Endothelial cell of umbilical vein (primary cell): ENCODE measurements around the gene FAM210A. TPM values are rescaled to one million over a fixed set of nuclear protein-coding genes. Genes with fewer than 3 reads are reported as not detected.

Experiments used
- BruUV-seq: library from RNA; stranded (reverse); fragments of 400-500 nt; replicated peaks from 2 replicates; lab custom pipeline; 2021; lab: Mats Ljungman, UMichigan
- CTCF ChIA-PET: fragments of 300-600, 350-600 bp; sonication (Branson Sonifier 250); formaldehyde crosslinking; loops from one replicate; lab custom pipeline; 2021; ENCODE audit warnings: antibody characterized with exemption, inconsistent platforms; lab: Charles Lee
- POLR2A ChIA-PET: fragments of 300-600, 350-600 bp; sonication (Branson Sonifier 250); formaldehyde crosslinking; loops from one replicate; lab custom pipeline; 2021; ENCODE audit warnings: antibody characterized with exemption, inconsistent platforms; lab: Charles Lee
- DNase-seq: peaks from one replicate; pipeline ENCODE4 v3.0.0-alpha.2; 2011; ENCODE audit warnings: low read depth, low spot score
- FAIRE-seq: peaks from 2 replicates; lab custom pipeline; 2011; peaks lifted over from hg19 to GRCh38; lab: Jason Lieb, UNC
- H2AFZ ChIP-seq: 2 replicates; pipeline ENCODE4 v1.6.0; 2012; ENCODE audit warnings: low read depth, low read length, control low read depth, inconsistent platforms
- H3K27ac ChIP-seq: 2 replicates; pipeline ENCODE4 v1.5.1; 2011; ENCODE audit warnings: low read depth, mild to moderate bottlenecking, control low read depth, low read length, moderate library complexity; ENCODE audit not compliant: insufficient read depth
- H3K27me3 ChIP-seq, 2 experiments: 2 replicates each; pipeline versions ENCODE4 v1.6.0 to v1.6.1; 2011; ENCODE audit warnings: low read length in 2 of 2, mixed read lengths in 1 of 2; ENCODE audit not compliant: control insufficient read depth in 2 of 2, insufficient read depth in 2 of 2
- H3K36me3 ChIP-seq, 2 experiments: 2 replicates in 1 of 2; 3 replicates in 1 of 2; pipeline ENCODE4 v1.5.1; 2011; ENCODE audit warnings: low read length in 2 of 2, mild to moderate bottlenecking in 1 of 2, moderate library complexity in 1 of 2; ENCODE audit not compliant: control insufficient read depth in 2 of 2, insufficient read depth in 2 of 2; ENCODE audit errors: extremely low read depth in 1 of 2
- H3K4me1 ChIP-seq: 3 replicates; pipeline ENCODE4 v1.5.1; 2011; ENCODE audit warnings: mild to moderate bottlenecking, low read length; ENCODE audit not compliant: control insufficient read depth, insufficient read depth; ENCODE audit errors: extremely low read depth
- H3K4me2 ChIP-seq: 2 replicates; pipeline ENCODE4 v1.6.1; 2011; ENCODE audit warnings: low read length, control low read depth, mixed read lengths; ENCODE audit not compliant: insufficient read depth
- H3K4me3 ChIP-seq, 3 experiments: fragments of 200-600 bp in 1 of 3; sonication (generic), shearing (Covaris generic) in 1 of 3; replicated peaks in 1 of 3; 2 replicates each; pipeline ENCODE4 v1.5.1; 2011 to 2016; ENCODE audit warnings: control low read depth in 3 of 3, low read length in 3 of 3, mild to moderate bottlenecking in 2 of 3, inconsistent platforms in 1 of 3, low read depth in 1 of 3, moderate library complexity in 1 of 3; ENCODE audit not compliant: insufficient read depth in 1 of 3
- H3K79me2 ChIP-seq: 2 replicates; pipeline ENCODE4 v1.6.0; 2012; ENCODE audit warnings: low read length, inconsistent platforms; ENCODE audit not compliant: control insufficient read depth, insufficient read depth
- H3K9ac ChIP-seq: replicated peaks from 2 replicates; pipeline ENCODE3; 2011; ENCODE audit warnings: low read length, control low read depth; ENCODE audit not compliant: insufficient read depth; ENCODE audit errors: extremely low read depth
- H3K9me1 ChIP-seq: replicated peaks from 3 replicates; pipeline ENCODE4 v1.6.0; 2011; ENCODE audit warnings: mild to moderate bottlenecking, low read length; ENCODE audit not compliant: control insufficient read depth, insufficient read depth; ENCODE audit errors: extremely low read depth
- H3K9me3 ChIP-seq: replicated peaks from 2 replicates; pipeline ENCODE4 v1.5.1; 2012; ENCODE audit warnings: low read length, inconsistent platforms; ENCODE audit not compliant: control insufficient read depth, insufficient read depth
- H4K20me1 ChIP-seq: replicated peaks from 2 replicates; pipeline ENCODE3; 2011; ENCODE audit warnings: mild to moderate bottlenecking, low read length; ENCODE audit not compliant: control insufficient read depth, insufficient read depth; ENCODE audit errors: extremely low read depth
- EZH2 ChIP-seq: IDR thresholded peaks from 2 replicates; pipeline ENCODE4 v1.6.1; 2012; ENCODE audit warnings: borderline replicate concordance, low read depth, mild to moderate bottlenecking, moderate library complexity, low read length, inconsistent platforms; ENCODE audit not compliant: severe bottlenecking
- FOS ChIP-seq: IDR thresholded peaks from 2 replicates; pipeline ENCODE4 v1.6.1; 2011; ENCODE audit warnings: mild to moderate bottlenecking, low read length, moderate library complexity, borderline replicate concordance; ENCODE audit not compliant: insufficient read depth
- GATA2 ChIP-seq: IDR thresholded peaks from 2 replicates; pipeline ENCODE4 v1.7.0; 2011; ENCODE audit warnings: low read depth, mild to moderate bottlenecking, moderate library complexity, mixed read lengths, low read length; ENCODE audit not compliant: insufficient read length, insufficient read depth
- JUN ChIP-seq: IDR thresholded peaks from 2 replicates; pipeline ENCODE4 v1.6.1; 2011; ENCODE audit warnings: borderline replicate concordance, low read depth; ENCODE audit not compliant: insufficient read length, insufficient read depth
- MYC ChIP-seq: IDR thresholded peaks from one replicate; pipeline ENCODE4 v1.6.1; 2011; ENCODE audit warnings: mild to moderate bottlenecking, low read depth, low read length
- POLR2A ChIP-seq: IDR thresholded peaks from 2 replicates; pipeline ENCODE4 v1.6.1; 2012; ENCODE audit warnings: low read depth, mild to moderate bottlenecking, control low read depth, low read length
- POLR2AphosphoS5 ChIP-seq: IDR thresholded peaks from 2 replicates; pipeline ENCODE4 v1.6.1; 2012; ENCODE audit warnings: low read depth, mild to moderate bottlenecking, control low read depth, low read length, moderate library complexity; ENCODE audit not compliant: insufficient read depth
- dilution Hi-C: fragments of 300-500 bp; cut with MboI; formaldehyde crosslinking; loops from one replicate; pipeline ENCODE4 v1.15.0; 2019; ENCODE audit warnings: low sequenced_read_pairs; ENCODE audit not compliant: extremely low pct_ligation_motif_present
- intact Hi-C: fragments of 100-400 bp; cut with micrococcal nuclease; formaldehyde crosslinking; loops from one replicate; pipeline ENCODE4 v1.10.0; 2022
- polyA plus RNA-seq, 4 experiments: library from polyadenylated mRNA; depleted of rRNA in 3 of 4; stranded (reverse) in 3 of 4; unstranded in 1 of 4; fragments of >200 nt; gene quantifications; 2 replicates each; pipeline versions ENCODE4 v1.2.1 to v1.2.3, GENCODE V29; 2011 to 2012; ENCODE audit warnings: missing spikeins in 1 of 4
- total RNA-seq: library from RNA; stranded (reverse); gene quantifications from 2 replicates; pipeline ENCODE4 v1.2.3, GENCODE V29; 2021
- TF ChIP-seq, protein P1 (sequence below): IDR thresholded peaks from 2 replicates; pipeline ENCODE4 v1.6.1; 2011; ENCODE audit not compliant: insufficient read depth, insufficient read length
- TF ChIP-seq, protein P2 (sequence below), 2 donors: IDR thresholded peaks; 1 replicate in 1 of 2; 2 replicates in 1 of 2; pipeline ENCODE4 v1.5.1; 2011; ENCODE audit warnings: low read length in 2 of 2, mild to moderate bottlenecking in 2 of 2, moderate library complexity in 2 of 2, control low read depth in 1 of 2, inconsistent platforms in 1 of 2, low read depth in 1 of 2; ENCODE audit not compliant: insufficient read depth in 1 of 2; ENCODE audit errors: extremely low read depth in 1 of 2

FAM210A gene
- total and polyA plus RNA-seq, 2 donors (not counting 3 experiments of a cell fraction or from before 2014, with no cell fraction given): 7.1 to 17.3 TPM

DNA sequence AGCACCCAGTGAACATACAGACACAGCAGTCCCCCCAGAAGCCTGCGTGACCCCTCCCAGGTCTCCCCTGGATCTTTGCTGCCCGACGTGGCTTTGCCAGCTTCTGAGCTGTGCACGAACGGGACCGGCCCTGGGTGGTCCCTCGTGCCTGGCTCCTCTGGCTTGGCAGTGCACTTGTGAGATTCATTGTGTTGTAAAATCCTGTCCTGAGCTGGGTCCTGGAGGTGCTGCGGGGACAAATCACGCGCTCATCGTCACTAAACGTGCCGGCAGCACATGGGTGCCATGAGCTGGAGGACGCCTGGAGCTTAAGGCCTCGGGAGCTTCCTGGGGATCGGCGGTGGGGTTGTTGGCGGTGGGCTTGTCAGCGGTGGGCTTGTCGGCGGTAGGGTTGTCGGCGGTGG lies 104.9 kb downstream of the FAM210A start:
- BruUV-seq: no TSS peak
- no peaks in the 10 kb centered on the region for H3K9me3 ChIP-seq
- intact Hi-C loops (no loop called here), dilution Hi-C loops (no loop called here)
- H2AFZ ChIP-seq: no peak overlapping the region
- TF ChIP-seq JUN (no peak), FOS (no peak), EZH2 (no peak), POLR2A (no peak), MYC (no peak), GATA2 (no peak), POLR2AphosphoS5 (no peak)
- TF ChIP-seq, protein P1, sequence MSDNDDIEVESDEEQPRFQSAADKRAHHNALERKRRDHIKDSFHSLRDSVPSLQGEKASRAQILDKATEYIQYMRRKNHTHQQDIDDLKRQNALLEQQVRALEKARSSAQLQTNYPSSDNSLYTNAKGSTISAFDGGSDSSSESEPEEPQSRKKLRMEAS: no peak
- TF ChIP-seq, protein P2, sequence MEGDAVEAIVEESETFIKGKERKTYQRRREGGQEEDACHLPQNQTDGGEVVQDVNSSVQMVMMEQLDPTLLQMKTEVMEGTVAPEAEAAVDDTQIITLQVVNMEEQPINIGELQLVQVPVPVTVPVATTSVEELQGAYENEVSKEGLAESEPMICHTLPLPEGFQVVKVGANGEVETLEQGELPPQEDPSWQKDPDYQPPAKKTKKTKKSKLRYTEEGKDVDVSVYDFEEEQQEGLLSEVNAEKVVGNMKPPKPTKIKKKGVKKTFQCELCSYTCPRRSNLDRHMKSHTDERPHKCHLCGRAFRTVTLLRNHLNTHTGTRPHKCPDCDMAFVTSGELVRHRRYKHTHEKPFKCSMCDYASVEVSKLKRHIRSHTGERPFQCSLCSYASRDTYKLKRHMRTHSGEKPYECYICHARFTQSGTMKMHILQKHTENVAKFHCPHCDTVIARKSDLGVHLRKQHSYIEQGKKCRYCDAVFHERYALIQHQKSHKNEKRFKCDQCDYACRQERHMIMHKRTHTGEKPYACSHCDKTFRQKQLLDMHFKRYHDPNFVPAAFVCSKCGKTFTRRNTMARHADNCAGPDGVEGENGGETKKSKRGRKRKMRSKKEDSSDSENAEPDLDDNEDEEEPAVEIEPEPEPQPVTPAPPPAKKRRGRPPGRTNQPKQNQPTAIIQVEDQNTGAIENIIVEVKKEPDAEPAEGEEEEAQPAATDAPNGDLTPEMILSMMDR (IDR thresholded peaks at IDR 0.05; ENCODE audit: extremely low read depth in 1 of 2, insufficient read depth in 1 of 2, low read depth in 1 of 2, low read length in 2 of 2): no peak
- no peak overlapping the region for H3K9ac ChIP-seq
- H3K27ac ChIP-seq: no peak overlapping the region
- H3K79me2 ChIP-seq: no peaks in the 10 kb centered on the region
- no peak for FAIRE-seq
- H3K27me3 ChIP-seq: no peaks in the 10 kb centered on the region
- no peak overlapping the region for H3K4me2 ChIP-seq
- ChIA-PET POLR2A (no interaction called here), CTCF (interaction anchor here (0.8 to 0.9 kb wide), 2 partner anchors 8 to 66 kb away, joined by 3 to 4 read pairs; no protein-coding TSS in a partner anchor)
- no peak for DNase-seq
- no peaks in the 10 kb centered on the region for H3K9me1 ChIP-seq
- no peaks in the 10 kb centered on the region for H4K20me1 ChIP-seq
- H3K4me3 ChIP-seq: no peak overlapping the region
- H3K4me1 ChIP-seq: peaks cover 6% of the 10 kb centered on the region
- no peaks in the 10 kb centered on the region for H3K36me3 ChIP-seq
